Urothelium cell line (cell line): Measurements from ENCODE around the gene SLC6A6.

Source experiments
- DNase-seq: peaks from one replicate; pipeline ENCODE4 v3.0.0; 2011; ENCODE audit warnings: low spot score, mixed read lengths
- FAIRE-seq: peaks from 2 replicates; lab custom pipeline; 2011; peaks lifted over from hg19 to GRCh38; lab: Jason Lieb, UNC

Gene SLC6A6

GRCh38 chr3:14494973-14495300 is 92.5 kb downstream of the SLC6A6 start:
- DNase-seq, result no peak
- FAIRE-seq, result no peak

GRCh38 chr3:14496351-14496750 is 93.9 kb downstream of the SLC6A6 start:
- DNase-seq (no peak), FAIRE-seq (peak; percentile 48)

- DNase-seq (no peak), FAIRE-seq (no peak)
These were observed 94.9 kb downstream of the SLC6A6 start for GRCh38 chr3:14497321-14497720.

- DNase-seq (no peak), FAIRE-seq (no peak)
These were observed 100.1 kb downstream of the SLC6A6 start for GRCh38 chr3:14502472-14502871.

GRCh38 chr3:14503033-14503705 is 100.8 kb downstream of the SLC6A6 start:
- DNase-seq, result no peak
- FAIRE-seq, result peak; percentile 66

GRCh38 chr3:14503706-14504065 is 101.3 kb downstream of the SLC6A6 start:
- DNase-seq (no peak), FAIRE-seq (no peak)

GRCh38 chr3:14505001-14505802 is 102.8 kb downstream of the SLC6A6 start:
- DNase-seq (no peak), FAIRE-seq (no peak)

- FAIRE-seq (no peak), DNase-seq (no peak)
These were observed 103.5 kb downstream of the SLC6A6 start for GRCh38 chr3:14505803-14506500.

GRCh38 chr3:14506626-14507304 is 104.4 kb downstream of the SLC6A6 start:
- FAIRE-seq (no peak), DNase-seq (no peak)

GRCh38 chr3:14507305-14507741 is 104.9 kb downstream of the SLC6A6 start:
- no peak for DNase-seq
- no peak for FAIRE-seq

- no peak for FAIRE-seq
- no peak for DNase-seq
These were observed 105.5 kb downstream of the SLC6A6 start for GRCh38 chr3:14507757-14508504.

GRCh38 chr3:14508505-14508819 is 106.1 kb downstream of the SLC6A6 start:
- FAIRE-seq, result no peak

GRCh38 chr3:14508966-14509795 is 106.8 kb downstream of the SLC6A6 start:
- FAIRE-seq (no peak), DNase-seq (peak; percentile 87)

More at GRCh38 chr3:14508505-14508819, 106.1 kb downstream of the SLC6A6 start:
- no peak for DNase-seq

- FAIRE-seq (no peak), DNase-seq (no peak)
These were observed 107.3 kb downstream of the SLC6A6 start for GRCh38 chr3:14509796-14510100.

GRCh38 chr3:14510838-14511622 is 108.6 kb downstream of the SLC6A6 start:
- no peak for DNase-seq
- no peak for FAIRE-seq

- no peak for DNase-seq
- FAIRE-seq, result no peak
These were observed 109.3 kb downstream of the SLC6A6 start for GRCh38 chr3:14511623-14512280.

- no peak for FAIRE-seq
These were observed 110.0 kb downstream of the SLC6A6 start for GRCh38 chr3:14512281-14512941.

GRCh38 chr3:14512942-14513327 is 110.5 kb downstream of the SLC6A6 start:
- FAIRE-seq (no peak), DNase-seq (no peak)

More at GRCh38 chr3:14512281-14512941, 110.0 kb downstream of the SLC6A6 start:
- DNase-seq, result no peak
